ENCODE results near the gene SARS1. TPM values are rescaled to one million over a fixed set of nuclear protein-coding genes. Genes with fewer than 3 reads are reported as not detected.

Gene SARS1
- total RNA-seq, 2 donors from 2014 or later = 117 to 155 TPM

DNA sequence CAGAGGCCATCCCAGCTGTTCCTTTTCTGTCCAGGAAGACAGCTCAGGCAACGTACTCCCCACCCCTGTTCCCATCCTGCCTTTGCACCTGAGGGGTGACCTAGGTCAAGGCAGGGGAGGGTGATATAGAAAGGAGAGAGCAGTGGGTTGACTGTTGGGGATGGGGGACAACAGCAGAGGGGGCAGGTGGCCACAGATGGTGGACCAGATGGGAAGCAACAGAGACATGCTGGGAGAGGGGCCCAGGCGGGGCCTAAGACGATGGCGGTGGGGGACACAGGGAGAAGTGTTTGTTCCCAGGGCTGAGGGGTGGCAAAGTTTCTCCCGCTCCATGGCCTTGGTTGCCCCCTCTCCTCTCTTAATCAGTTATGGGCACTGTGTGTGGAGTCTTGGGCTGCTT, 42.0 kb downstream of the SARS1 start:
- DNase-seq (no peak), ATAC-seq (no peak)
- intact Hi-C loops (cut with DNase I, micrococcal nuclease) = no loop called here

DNA sequence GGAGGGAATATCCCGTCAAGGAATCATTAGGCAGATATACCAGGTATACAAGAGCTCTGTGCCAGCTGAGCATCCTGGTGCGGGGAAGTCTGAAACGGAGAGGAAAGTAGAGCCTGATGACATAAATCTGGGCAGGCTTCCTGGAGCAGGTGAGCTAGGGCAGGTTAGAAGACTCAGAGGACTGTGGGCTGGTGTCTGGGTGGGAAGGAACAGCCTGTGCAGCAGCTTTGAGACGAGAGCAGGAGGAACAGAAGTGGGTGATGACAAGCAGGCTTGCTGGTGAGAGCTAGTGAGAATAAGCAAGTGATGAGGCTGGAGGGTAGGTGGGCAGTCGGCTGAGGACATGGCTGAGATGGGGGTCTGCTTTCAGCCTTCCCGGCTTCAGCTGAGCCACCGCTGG, 42.4 kb downstream of the SARS1 start:
- ATAC-seq (no peak), DNase-seq (no peak)
- intact Hi-C loops (cut with DNase I, micrococcal nuclease) = no loop called here

DNA sequence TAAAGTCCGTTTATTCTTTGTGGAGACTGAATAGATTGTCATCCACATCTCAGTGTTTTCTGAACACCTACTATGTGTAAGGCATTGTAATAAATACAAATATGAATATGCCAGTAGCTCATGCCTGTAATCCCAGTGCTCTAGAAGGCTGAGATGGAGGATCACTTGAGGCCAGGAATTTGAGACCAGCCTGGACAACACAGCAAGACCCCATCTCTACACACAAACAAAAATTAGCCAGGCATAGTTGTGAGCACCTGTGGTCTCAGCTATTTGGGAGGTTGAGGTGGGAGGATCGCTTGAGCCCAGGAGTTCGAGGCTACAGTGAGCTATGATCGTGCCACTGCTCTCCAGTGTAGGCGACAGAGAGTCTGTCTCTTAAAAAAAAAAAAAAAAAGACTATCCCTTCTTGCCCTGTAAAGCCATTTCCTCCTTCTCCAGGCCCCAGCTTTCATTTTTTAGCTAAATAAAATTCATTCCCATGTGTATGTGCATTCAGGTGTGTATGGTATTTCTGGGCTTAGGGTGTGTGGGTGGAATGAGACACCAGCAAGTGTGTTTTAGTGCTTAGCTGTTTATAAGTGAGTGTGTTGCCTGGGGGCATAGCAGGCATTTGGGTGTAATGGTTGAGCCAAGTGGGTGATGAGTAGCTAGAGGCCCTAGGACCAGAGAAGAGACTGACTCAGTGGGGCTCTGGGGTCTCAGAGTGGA, 43.4 kb downstream of the SARS1 start:
- no peak for DNase-seq
- no peak for ATAC-seq
- intact Hi-C loops (cut with DNase I, micrococcal nuclease) = no loop called here

DNA sequence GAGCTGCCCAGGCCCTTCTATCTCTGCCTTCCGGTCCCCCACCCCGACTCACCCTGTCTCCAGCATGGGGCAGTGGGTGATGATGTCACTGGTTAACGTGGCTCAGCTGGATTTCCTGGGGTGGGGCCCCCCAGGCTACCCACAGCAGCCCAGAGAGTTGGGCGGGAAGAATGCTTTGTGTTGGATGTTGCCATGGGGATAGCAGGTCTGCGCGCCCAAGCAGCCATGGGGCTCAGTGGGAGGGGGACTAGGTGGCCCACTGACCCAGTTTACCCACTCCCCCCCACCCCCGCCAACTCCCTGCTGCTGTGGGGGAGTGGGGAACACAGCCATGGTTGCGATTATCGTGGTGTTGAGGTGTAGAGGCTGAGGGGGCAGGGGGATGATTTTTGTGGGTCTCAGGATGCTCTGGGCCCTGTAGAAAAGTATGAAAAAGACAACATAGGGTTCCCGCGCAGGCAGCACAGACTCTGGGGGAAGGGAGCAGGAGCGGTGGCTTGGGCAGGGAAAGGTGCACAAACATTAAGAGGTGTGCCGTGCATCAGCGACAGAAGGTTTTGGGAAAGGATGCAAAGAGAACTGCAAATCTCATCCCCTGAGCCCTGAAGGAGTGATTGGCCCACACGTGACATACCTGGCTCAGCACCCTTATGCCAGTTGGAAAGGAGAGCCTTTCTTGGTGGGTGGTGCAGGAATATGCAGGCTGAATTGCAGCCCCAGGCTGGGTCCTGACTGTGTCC, 44.1 kb downstream of the SARS1 start:
- no peak for ATAC-seq
- intact Hi-C loops (cut with DNase I, micrococcal nuclease) = no loop called here

DNA sequence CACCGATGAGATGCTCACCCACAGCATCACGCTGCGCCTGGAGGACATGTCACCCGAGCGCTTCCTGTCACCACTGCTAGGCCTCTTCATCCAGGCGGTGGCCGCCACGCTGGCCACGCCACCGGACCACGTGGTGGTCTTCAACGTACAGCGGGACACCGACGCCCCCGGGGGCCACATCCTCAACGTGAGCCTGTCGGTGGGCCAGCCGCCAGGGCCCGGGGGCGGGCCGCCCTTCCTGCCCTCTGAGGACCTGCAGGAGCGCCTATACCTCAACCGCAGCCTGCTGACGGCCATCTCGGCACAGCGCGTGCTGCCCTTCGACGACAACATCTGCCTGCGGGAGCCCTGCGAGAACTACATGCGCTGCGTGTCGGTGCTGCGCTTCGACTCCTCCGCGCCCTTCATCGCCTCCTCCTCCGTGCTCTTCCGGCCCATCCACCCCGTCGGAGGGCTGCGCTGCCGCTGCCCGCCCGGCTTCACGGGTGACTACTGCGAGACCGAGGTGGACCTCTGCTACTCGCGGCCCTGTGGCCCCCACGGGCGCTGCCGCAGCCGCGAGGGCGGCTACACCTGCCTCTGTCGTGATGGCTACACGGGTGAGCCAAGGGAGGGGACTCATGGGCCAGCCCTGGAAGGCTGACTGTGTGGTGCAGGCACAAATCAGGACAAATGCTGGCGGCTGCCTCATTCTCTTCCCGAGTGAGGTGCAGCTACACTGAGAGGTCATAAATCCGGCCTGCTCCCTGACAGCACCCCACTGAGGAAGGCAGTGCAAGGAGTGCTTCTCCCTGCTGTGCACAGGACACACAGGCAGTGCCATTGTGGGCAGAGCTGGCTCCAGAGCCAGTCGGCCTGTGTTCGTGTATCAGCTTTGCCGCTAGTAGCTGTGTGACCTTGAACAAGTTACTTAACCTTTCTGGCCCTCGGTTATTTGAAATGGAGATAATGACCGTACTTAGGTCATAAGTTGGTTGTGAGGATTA, 45.1 kb downstream of the SARS1 start:
- intact Hi-C loops (cut with DNase I, micrococcal nuclease) = no loop called here
- DNase-seq (no peak), ATAC-seq (no peak)

More for the DNA sequence above, 44.1 kb downstream of the SARS1 start:
- DNase-seq = no peak

DNA sequence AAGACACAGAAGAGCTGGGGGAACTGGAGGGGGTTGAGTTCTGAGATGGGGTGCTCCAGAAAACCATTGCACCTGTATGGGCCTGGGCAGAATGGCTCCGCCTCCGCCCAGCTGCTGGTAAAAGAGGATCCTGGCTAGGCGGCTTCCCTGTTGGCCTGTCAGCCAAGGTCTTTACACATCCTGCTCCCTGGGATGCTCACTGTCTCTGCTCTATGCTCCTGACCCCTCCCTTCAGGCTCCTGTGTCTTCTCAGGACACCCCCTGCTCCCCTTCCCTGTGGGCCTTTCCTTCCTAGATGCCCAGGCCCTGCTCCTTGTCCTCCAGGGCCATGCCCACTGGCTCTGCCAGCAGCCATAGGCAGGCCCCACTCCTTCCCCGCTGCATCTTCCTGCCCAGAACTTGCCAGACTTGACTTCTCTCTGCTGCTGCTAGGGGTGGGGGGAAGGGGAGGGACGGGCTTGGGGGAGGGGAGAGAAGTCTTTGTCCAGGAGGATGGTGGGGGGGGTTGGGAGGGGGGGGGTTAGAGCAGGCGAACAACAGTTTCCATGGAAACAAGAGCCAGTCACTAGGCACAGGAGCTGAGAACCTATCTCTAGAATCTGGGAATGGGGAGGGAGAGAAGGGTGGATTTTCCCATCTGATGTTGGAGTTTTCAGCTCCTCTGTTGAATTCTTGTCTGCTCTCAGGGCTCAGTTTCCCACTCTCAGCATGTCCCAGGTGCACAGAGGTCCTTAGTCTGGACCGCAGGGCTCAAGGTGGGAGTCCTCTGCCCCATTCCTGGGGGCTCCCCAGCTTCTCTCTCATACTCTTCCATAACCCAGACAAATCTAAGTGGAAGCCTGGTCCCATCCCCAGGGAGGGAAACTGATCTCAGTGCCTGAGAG, 46.2 kb downstream of the SARS1 start:
- DNase-seq = no peak
- intact Hi-C loops (cut with DNase I, micrococcal nuclease) = no loop called here
- no peak for ATAC-seq

DNA sequence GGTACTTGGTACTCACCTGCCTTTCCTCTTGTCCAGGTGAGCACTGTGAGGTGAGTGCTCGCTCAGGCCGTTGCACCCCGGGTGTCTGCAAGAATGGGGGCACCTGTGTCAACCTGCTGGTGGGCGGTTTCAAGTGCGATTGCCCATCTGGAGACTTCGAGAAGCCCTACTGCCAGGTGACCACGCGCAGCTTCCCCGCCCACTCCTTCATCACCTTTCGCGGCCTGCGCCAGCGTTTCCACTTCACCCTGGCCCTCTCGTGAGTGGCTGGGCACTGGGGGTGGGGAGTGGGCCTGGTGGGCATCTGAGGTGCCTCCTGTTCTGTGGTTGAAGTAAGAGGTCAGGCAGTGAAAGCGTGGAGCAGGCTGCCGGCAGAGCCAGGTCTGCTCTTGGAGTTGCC, 47.3 kb downstream of the SARS1 start:
- no peak for ATAC-seq
- DNase-seq = no peak
- intact Hi-C loops (cut with DNase I, micrococcal nuclease) = no loop called here

DNA sequence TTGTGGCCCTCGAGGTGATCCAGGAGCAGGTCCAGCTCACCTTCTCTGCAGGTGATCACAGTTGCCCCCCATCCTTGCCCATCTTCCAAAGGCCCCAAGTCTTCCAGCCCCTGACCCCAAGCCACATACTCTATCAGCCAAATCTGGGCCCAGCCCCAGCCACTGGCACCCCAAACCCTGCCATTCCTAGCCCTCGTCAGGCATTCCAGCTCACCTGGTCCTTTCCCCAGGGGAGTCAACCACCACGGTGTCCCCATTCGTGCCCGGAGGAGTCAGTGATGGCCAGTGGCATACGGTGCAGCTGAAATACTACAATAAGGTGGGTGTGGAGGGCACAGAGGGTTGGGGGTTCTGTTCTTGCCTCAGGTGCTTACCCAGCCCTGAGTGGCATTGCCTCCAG, 47.9 kb downstream of the SARS1 start:
- intact Hi-C loops (cut with DNase I, micrococcal nuclease) = no loop called here
- no peak for DNase-seq
- no peak for ATAC-seq

DNA sequence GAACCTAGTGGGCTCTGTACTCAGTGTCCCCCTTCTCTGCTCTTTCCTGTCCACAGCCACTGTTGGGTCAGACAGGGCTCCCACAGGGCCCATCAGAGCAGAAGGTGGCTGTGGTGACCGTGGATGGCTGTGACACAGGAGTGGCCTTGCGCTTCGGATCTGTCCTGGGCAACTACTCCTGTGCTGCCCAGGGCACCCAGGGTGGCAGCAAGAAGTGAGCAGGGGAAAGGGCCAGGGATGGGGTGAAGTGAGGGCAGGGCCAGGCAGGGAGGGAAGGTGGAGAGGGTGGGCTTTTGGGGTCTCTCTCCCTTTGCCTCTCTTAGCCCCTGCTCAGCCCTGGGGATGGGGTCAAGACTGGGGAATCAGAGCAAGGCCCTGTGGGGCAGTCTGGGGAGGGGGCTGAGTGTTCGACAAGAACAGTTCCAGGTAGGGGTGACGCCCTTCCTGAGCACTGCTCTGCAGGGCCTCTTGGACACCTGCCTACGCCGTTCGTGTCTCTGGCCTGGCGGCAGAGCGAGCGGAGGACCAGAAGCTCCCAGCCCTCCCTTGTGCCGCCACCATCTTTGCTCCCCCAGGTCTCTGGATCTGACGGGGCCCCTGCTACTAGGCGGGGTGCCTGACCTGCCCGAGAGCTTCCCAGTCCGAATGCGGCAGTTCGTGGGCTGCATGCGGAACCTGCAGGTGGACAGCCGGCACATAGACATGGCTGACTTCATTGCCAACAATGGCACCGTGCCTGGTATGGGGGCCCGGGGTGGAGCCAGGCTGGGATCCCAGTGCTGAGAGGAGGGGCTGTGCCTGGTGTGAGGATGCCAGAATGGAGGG, 48.7 kb downstream of the SARS1 start:
- DNase-seq (no peak), ATAC-seq (no peak)

DNA sequence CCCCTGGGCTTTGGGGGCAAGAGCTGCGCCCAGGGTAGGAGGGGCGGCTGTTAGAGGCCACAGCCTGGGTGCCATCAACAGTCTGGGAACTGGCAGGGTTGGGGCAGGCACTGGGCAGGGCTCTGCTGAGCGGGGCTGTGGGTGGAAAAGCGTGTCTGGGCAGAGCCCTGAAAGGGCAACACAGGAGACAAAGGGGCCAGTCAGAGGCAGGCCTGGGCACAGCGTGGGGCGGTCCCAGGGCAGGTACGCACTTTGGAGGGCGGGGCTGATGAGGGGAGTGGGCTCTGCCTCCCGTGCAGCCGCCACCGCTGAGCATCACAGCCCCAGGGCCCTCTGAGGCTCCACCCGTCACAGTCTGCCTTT, 49.5 kb downstream of the SARS1 start:
- no peak for DNase-seq
- ATAC-seq = peak; percentile 12
- intact Hi-C loops (cut with DNase I, micrococcal nuclease) = no loop called here

More for the DNA sequence above, 48.7 kb downstream of the SARS1 start:
- intact Hi-C loops (cut with DNase I, micrococcal nuclease) = no loop called here

DNA sequence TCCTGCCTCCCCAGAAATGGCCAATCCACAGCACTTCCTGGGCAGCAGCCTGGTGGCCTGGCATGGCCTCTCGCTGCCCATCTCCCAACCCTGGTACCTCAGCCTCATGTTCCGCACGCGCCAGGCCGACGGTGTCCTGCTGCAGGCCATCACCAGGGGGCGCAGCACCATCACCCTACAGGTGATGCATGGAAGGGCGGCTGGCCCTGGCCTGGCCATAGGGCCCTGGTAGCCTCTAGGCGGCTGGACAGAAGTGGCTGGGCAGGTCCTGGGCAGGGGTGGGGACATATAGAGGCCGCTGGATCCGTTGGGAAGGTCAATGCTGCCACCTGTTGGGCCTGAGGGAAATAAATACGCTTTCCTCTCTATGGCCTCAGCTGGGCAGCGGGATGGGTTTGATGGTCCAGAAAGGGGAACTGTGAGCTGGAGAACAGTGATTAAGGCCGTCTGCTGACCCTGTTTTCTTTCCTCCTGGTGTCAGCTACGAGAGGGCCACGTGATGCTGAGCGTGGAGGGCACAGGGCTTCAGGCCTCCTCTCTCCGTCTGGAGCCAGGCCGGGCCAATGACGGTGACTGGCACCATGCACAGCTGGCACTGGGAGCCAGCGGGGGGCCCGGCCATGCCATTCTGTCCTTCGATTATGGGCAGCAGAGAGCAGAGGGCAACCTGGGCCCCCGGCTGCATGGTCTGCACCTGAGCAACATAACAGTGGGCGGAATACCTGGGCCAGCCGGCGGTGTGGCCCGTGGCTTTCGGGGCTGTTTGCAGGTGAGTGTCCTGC, 50.1 kb downstream of the SARS1 start:
- DNase-seq = peak; percentile 78 to 84
- peak; percentile 97 for ATAC-seq
- intact Hi-C loops (cut with DNase I, micrococcal nuclease) = no loop called here

DNA sequence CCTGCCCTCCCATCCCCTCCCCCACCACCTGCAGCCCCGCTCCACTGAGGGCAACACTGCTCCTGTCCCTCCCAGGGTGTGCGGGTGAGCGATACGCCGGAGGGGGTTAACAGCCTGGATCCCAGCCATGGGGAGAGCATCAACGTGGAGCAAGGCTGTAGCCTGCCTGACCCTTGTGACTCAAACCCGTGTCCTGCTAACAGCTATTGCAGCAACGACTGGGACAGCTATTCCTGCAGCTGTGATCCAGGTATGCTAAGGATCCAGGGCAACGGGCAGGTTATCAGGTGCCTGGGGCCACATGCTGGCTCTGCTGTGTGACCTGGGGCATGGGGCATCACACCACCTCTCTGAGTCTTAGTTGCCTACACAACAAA, 50.6 kb downstream of the SARS1 start:
- DNase-seq = no peak
- intact Hi-C loops (cut with DNase I, micrococcal nuclease) = no loop called here
- no peak for ATAC-seq

DNA sequence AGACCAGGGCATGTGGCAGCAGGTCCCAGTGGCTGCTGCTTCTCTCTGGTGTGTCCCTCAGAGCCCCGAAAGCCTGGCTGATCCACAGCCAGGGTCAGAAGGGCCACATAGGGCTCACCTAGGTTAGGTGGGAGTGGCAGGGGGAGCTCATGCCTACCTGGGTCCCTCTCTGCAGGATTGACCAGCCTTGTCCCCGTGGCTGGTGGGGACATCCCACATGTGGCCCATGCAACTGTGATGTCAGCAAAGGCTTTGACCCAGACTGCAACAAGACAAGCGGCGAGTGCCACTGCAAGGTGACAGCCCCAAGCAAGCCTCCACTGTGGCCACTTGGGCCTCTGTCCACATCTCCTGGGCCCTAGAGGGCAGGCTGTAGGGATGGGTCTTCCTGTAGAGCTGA, 51.3 kb downstream of the SARS1 start:
- DNase-seq = peak in 1 of 2 donors; percentile 13
- intact Hi-C loops (cut with DNase I, micrococcal nuclease) = loop anchor here in 1 of 2 donors (5.0 kb wide), 1 partner anchor 267 kb away; no protein-coding TSS in a partner anchor
- ATAC-seq = no peak

DNA sequence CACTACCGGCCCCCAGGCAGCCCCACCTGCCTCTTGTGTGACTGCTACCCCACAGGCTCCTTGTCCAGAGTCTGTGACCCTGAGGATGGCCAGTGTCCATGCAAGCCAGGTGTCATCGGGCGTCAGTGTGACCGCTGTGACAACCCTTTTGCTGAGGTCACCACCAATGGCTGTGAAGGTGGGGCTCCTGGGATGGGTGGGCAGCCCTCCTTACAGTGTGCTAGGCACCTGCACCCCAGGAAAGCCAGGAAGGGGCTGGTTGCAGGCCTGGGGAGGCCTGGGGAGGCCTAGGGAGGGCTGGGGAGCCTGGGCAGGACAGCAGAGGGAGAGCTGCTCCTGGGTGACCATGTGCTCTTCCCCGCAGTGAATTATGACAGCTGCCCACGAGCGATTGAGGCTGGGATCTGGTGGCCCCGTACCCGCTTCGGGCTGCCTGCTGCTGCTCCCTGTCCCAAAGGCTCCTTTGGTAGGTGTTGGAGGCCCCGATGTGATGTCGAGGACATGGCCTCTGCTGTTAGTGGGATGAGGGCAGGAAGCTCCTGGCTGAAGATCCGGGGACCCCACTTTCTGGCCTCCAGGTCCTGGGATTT, 52.1 kb downstream of the SARS1 start:
- no peak for ATAC-seq
- peak in 1 of 2 donors; percentile 24 for DNase-seq
- intact Hi-C loops (cut with DNase I, micrococcal nuclease) = loop anchor here in 1 of 2 donors (5.0 kb wide), 1 partner anchor 266 kb away; no protein-coding TSS in a partner anchor

DNA sequence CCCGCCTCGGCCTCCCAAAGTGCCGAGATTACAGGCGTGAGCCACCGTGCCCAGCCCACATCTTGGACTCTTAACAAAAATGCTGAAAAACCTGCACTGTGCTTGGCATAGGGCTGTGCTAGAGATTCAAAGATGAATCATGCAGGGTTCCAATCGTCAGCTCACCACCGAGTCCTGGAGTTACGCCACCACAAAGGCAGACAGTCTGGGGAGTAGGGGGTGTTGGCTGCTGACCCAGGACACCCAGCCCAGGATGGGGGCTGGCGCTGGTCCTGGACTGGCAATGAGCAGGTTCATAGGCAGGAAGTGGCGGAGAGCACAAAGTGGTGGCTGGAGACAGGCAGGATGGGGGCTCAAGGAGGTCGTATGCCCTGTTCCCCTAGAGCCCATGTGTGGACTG, 53.2 kb downstream of the SARS1 start:
- DNase-seq = peak in 1 of 2 donors; percentile 17
- intact Hi-C loops (cut with DNase I, micrococcal nuclease) = loop anchor here in 1 of 2 donors (5.0 kb wide), 1 partner anchor 265 kb away; no protein-coding TSS in a partner anchor
- ATAC-seq = no peak

DNA sequence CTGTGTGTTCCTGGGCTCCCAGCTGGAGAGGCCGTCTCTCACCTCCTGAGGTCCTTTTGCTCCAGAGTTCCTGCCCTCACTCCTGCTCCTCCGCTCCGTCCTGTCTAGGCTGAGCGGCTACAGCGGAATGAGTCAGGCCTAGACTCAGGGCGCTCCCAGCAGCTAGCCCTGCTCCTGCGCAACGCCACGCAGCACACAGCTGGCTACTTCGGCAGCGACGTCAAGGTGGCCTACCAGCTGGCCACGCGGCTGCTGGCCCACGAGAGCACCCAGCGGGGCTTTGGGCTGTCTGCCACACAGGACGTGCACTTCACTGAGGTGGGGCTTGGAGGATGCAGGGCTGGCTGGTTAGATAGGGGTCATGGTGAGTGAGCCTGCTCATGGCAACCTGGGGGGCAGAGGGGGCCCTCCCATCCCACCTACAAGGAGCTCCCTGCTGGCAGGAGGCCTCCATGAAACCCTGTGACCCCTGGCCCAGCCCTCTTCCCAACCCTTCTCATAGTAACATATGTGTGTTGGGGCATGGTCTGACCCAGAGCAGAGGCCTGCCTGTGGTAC, 54.1 kb downstream of the SARS1 start:
- no peak for ATAC-seq
- intact Hi-C loops (cut with DNase I, micrococcal nuclease) = loop anchor here in 1 of 2 donors (5.0 kb wide), 1 partner anchor 264 kb away; no protein-coding TSS in a partner anchor
- peak in 1 of 2 donors; percentile 16 for DNase-seq

Data from left colon (tissue), 2 donors.